G401.6 (cell line): ENCODE measurements around the gene POLG2.
"Not testable (repeated sequence)": the region's sequence is repeated elsewhere in the genome, so short reads cannot be mapped to it uniquely, and the experiment has no call there.

Source experiments
- FAIRE-seq: peaks from 2 replicates; lab custom pipeline; 2012; peaks lifted over from hg19 to GRCh38; lab: Jason Lieb, UNC

POLG2 gene

DNA sequence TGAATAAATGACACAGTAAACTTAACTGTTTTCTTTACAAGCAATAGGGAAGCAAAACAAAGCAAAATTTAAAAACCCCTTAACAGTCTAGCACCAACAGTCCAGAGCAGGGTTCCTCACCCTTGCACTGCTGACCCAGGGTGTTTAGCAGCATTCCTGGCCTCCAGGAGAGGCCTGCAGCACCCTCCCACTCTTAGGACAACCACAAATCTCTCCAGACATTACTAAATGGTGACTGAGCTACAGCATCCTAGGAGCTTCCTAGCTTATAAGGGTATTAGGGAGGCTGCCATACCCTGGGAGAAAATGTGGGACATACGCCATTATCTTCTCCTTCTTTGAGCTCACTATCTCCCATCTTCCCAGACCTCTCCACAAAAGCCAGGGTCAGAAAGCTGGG is 15.9 kb downstream of the POLG2 start:
- no peak for FAIRE-seq

DNA sequence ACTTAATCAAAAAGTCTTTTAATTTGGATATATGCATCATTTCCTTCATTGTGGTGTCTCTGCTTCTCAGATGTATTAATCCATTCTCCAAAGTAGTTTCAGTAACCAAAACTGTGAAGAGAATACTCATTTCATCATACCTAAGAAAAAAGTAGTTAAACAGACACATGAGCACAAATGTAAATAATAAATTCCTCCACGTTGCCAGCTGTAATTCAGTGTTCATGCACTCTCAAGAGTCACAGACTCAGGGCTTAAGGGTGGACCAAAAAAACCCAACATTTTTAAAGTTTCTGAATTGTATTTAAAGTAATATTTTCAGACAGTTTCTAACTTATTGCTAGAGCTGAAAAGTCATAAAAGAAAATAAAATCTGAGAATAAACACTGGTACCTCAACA is 19.0 kb downstream of the POLG2 start:
- FAIRE-seq = no peak

DNA sequence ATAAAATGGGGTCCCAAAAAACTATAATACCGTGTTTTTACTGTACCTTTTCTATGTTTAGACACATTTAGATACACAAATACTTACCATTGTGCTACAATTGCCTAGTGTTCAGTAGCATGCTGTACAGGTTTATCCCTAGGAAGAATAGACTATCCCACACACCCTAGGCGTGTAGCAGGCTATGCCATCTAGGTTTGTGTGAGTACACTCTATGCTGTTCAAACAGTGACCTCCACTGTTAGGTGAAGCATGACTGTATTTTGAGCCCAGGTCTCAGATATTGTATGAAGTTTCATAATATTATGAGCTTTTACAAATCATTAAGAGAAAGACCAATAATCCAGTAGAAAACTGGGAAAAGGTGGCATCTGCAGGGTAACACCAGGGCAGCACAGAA is 24.3 kb downstream of the POLG2 start:
- no peak for FAIRE-seq

DNA sequence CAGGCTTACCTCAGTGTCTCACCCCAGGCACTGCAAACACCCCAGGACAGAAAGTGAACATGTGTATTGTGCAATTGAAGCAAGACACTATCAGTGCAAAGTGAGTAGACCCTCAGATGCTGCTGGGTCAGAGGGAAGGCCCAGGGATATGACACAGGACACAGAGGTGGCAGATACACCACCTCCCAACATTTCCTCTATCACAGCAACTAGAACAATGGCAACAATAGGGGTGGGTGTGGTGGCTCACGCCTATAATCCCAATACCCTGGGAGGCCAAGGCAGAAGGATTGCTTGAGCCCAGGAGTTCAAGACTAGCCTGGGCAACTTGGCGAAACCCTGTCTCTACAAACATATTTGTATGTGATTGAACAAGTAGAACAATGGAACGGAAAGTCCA is 25.4 kb downstream of the POLG2 start:
- FAIRE-seq = no peak

DNA sequence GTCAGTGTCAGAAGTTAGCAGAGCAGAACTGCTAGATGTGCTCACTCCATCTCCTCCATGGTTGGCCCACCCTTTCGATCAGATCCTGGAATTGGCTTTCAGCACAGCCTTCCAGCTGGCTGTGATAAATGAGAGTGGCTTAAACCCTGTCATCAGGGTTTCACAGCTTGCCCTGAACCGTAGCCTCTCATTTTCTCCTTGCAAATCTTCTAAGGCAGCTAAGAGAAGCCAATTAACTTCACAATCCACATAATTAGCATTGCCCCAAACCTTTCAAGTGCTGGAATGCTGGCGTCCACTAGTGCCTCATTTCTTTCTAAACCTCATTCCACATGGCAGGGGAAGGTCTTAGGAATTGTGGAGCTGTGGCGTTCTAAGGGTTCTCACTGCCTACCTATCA is 26.2 kb downstream of the POLG2 start:
- FAIRE-seq = no peak

DNA sequence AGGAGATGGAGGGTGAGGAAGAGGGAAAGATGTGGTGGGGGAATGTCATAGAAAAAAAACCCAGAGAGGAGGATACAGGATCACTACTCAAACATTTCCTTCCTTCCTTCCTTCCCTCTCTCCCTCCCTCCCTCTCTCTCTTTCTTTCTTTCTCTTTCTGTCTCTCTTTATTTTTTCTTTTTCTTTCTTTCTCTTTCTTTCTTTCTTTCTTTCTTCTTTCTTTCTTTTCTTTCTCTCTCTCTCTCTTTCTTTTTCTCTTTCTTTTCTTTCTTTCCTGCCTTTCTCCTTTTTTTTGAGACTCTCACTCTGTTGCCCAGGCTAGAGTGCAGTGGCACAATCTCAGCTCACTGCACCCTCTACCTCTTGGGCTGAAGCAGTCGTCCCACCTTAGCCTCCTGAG is 30.0 kb downstream of the POLG2 start:
- not testable (repeated sequence) for FAIRE-seq

DNA sequence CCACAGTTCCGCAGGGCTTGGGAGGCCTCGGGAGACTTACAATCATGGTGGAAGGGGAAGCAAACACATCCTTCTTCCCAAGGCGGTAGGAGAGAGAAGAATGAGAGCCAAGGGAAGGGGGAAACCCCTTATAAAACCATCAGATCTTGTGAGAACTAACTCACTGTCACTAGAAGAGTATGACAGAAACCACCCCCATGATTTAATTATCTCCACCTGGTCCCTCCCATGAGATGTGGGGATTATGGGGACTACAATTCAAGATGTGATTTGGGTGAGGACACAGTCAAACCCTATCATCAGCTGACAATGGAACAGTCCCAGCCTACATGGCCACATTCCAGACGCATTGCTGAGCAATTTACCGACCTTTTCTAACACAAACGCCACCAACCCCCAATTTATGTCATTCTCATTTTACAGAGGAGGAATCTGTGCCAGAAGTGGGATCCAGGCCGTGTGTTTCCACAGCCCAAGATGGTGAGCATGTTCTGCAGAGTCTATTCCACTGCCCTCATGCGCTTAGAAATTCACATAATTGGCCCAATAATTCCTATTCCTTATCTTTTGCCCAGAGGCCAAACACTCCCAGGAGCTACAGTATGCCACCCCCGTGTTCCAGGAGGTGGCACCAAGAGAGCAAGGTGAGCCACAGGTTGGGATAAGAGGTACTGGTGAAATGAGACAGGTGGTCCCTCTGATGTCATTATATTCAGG is 30.7 kb downstream of the POLG2 start:
- FAIRE-seq = no peak

DNA sequence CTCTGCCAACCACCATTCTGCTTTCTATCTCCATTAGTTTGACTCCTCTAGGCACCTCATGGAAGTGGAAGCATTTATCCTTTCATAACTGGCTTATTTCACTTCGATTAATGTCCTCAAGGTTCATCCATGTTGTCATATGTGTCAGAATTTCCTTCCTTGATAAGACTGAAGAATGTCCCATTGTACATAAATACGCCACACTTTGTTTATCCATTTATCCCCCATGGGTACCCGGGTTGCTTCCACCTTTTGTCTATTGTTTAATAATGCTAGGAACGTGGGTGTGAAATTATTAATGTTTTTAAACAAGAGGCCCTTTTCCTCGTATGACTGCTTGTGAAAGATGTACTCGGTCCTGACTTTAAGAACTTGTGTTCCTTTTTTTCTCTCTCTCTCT is 35.1 kb downstream of the POLG2 start:
- FAIRE-seq = no peak

DNA sequence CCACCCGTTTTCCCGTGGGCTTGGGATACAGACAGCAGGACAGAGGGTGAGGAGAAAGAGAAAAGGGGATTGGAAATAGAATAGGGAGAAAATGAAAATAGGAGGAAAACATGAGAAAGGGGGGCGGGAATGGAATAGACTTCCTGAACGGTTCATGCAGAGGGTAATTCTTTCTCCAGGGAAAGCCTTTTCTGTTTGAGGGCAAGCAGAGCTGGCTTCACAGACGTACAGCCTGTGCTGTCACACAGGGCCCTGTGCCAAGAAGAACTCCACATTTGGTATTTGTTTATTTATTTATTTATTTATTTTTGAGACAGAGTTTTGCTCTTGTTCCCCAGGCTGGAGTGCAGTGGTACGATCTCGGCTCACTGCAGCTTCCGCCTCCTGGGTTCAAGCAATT is 35.9 kb downstream of the POLG2 start:
- FAIRE-seq = no peak

DNA sequence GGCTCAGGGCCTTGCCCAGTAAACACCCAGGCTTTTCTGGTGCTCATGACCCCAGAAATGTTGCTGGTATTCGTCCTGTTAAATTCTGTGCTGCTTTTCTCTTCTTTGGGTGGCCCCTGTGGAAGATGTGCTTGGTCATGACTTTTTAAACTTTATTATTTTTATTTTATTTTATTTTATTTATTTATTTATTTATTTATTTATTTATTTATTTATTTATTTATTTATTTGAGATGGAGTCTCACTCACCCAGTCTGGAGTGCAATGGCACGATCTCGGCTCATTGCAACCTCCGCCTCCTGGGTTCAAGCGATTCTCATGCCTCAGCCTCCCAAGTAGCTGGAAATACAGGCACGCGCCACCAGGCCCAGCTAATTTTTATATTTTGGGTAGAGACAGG is 37.0 kb downstream of the POLG2 start:
- not testable (repeated sequence) for FAIRE-seq

DNA sequence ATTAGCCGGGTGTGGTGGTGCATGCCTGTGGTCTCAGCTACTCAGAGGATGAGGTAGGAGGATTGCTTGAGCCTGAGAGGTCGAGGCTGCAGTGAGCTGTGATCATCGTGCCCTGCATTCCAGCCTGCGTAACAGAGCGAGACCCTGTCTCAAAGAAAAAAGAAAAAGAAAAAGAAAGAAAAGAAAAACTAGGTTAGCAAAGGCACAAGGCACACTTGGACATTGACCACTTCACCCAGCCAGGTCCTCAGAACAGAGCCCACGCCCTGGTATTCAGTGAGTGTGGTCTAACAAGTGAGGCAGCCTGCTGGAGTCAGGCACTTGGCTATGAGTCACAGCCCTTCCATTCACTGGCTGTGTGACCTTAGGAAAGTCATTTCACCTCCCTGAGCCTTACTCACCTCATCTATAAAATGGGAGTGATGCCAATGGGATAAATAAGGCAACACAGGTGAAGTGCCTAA is 37.5 kb downstream of the POLG2 start:
- no peak for FAIRE-seq

DNA sequence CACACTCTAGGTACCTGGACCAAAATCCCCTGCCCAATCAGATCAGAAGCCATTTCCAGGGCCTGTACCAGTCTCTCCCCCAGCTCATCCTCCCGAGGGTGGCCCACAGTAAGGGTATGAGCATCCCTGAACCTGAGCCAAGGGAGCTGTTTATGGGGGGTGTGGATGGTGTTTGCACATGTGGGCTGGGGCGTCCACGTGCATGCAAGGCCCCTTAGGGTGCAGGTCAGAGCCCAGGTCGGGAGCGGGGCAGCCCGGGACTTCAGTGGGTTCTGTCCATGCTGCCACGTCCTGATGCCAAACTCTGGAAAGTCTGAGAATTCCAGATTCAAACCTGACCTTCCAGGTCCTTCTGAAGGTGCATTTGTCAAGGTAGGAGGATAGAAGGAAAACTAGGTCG is 38.1 kb downstream of the POLG2 start:
- FAIRE-seq = no peak

DNA sequence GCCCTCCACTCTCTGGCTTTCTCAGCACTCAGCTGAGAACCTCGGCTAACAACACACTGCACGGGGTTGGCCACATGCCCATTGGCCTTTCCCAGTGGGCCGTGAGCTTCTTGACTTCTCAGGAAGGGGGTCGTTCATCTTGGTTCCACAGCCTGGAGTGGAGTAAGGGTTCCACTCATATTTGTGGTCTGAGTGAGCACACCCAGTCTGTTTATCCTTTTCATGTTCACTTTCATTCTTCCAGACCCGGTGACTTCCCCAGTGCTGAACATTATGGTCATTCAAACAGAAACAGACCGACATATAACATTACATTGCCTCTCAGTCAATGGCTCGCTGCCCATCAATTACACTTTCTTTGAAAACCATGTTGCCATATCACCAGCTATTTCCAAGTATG is 39.7 kb downstream of the POLG2 start:
- no peak for FAIRE-seq

DNA sequence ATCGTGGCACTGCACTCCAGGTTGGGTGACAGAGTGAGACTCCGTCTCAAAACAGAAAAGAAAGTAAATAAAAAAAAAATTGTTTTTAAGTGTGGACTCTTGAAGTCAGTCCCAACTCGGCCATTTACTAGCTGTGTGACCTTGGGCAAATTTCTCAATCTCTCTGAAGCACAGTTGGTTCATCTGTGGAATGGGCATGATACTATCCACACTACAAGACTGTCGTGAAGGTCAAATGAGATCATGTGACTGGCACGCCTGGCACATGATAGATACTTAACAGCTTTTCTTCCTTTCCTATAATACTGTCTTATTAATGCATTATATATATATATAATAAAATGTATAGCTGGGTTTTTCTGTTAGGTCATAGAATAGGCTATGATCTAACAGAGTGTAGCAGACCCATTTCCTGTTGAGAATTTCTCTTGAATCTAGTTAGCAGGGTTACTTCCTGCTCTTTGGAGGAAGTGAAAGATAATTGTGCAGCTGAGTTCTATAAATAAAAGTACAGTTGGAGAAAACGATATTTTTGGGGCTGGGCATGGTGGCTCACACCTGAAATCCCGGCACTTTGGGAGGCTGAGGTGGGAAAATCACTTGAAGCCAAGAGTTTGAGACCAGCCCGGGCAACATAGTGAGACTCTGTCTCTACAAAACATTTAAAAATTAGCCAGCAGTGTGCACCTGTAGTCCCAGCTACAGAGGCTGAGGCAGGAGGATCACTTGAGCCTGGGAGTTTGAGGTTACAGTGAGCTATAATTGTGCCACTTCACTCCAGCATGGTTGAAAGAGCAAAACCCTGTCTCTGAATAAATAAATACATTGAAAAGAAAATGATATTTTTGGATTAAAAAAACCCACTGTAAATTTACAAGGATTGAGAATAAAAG is 40.6 kb downstream of the POLG2 start:
- FAIRE-seq = no peak

DNA sequence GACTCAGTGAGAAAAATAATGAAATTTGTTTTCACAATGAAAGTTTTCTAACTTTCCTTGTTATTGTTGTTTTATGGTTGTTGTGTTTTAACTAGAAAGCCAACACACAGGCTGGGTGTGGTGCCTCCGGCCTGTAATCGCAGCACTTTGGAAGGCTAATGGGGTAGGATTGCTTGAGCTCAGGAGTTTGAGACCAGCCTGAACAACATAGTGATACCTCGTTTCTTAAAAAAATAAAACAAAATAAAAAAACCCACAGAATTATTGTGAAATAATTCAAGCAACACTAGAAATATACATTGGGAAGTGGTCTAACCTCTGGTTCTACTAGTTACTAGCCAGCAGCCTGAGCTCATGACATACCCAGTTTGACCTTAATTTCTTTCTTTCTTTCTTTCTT is 47.3 kb downstream of the POLG2 start:
- FAIRE-seq = no peak

DNA sequence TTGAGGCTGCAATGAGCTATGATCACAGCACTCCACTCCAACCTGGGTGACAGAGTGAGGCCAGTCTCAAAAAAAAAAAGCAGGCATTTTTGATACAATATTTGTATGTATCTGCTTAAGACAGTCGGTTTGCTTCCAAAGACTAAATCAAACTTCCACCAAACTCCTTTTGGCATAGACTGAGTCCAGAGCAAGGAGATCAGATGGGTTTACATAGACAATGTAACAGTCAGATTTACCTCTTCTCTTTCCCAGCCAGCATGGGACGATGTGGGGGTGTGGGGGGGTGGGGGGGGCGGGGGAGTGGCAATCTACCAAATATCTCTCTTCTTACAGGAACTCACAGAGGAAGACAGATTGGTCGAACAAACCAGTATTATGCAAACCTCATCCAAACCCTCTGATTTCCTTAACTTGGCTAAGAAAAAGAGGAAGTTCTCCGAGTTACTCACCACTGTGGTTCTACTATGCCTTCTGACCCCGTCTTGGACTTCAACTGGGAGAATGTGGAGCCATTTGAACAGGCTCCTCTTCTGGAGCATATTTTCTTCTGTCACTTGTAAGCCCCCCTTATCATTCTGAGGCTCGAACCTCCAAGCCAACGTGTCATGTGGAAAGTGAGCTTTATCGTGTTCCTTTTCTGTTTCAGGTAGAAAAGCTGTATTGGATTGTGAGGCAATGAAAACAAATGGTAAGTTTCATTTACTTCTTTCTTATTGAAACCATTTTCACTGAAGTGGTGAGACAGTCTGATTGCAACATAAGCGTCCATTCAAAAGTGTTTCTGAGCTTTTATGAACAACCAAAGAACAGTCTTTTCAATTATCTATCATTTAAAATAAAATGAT is 48.0 kb downstream of the POLG2 start, which contains the start of gene MILR1:
Gene MILR1, plus strand, starts transcription at position 451 of the 848 bp plus-strand sequence. Its CDS starts 54 bp downstream, at position 505.
- no peak for FAIRE-seq

DNA sequence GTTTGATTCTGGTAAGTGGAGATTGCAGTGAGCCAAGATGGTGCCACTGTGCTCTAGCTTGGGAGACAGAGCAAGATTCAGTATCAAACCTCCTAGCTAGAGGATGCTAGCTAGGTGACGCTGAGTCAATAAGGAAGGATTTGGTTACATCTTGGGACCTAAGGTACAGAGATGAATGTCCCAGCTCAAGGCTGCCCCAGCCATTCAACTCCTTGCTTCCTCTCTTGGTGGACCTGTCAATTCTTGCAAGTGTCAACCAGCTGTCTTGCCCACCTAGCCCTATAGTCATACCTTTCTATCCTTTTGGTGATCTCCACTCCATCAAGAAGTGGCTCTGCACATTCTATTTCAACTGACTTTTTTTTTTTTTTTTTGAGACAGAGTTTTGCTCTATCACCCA is 49.3 kb downstream of the POLG2 start:
- no peak for FAIRE-seq

DNA sequence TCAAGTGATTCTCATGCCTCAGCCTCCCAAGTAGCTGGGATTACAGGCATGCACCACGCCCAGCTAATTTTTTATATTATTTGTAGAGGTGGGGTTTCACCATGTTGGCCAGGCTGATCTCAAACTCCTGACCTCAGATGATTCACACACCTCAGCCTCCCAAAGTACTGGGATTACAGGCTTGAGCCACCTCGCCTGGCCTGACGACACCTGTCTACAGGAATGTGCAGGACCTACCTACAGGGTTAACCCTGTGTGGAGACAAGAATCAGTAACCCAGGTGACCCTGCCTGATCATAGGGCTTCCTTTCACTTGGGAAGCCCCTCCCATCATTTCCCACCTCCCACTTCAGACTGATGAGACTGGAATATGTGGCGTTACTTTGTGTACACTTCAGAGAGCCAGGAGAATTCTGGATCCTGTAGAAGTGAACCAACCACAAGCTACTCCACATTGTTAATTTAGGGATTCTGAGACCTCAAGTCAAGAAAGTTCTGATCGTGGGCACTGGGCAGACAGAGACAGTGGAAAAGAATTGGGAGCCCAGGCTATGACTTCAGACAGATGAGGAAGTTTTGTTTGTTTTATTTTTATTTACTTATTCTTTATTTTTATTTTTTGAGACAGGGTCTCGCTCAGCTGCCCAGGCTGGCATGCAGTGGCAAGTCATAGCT is 53.6 kb downstream of the POLG2 start:
- FAIRE-seq = no peak

DNA sequence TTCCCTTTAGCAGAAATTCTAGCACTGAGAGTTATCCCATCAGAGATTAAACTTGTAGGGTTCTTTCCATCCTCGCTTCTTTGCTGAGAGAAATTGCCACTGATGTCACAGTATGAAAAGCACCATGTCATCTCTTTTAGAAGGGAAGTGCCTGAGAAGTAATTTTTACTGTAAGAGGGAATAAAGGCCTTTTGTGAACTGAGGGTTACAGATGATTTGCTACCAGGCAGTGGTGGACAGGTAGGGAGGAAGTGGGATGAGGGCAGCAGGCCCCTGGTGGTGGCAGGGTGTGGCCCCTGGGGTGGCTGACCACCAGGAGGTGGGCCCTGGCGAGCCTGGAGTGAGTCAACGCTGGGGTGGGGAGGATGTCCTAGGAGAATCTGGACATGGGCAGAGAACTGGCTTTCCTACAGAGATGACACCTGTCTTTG is 54.3 kb downstream of the POLG2 start:
- FAIRE-seq = no peak

DNA sequence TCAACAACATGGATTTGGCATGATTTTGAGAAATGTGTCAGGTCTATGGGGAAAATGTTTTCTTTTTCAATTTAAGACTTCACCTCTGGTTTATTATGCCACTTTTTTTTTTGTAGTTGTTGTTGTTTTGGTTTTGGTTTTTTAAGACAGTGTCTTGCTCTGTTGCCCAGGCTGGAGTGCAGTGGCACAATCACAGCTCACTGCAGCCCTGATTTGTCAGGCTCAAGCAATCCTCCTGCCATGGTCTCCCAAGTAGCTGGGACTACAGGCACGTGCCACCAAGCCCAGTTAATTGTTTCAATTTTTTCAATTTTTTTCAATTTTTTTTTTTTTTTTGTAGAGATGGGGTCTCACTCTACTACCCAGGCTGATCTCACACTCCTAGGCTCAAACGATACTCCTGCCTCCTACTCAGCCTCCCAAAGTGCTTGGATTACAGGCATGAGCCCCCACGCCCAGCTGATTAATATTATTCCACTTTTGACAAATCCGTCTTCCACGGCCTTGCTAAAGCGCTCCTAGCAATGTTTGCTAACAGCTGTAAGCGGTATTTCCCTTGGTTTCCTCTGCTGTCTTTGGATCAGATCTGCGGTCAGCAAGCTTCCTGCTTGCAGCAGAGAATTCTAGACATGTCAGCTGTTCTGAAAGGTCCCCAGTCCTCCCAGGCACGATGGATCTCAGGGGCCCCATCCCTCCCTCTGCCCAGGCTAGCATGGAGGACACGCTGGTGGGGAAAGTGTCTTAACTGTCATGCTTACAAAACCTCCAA is 54.9 kb downstream of the POLG2 start:
- FAIRE-seq = no peak

DNA sequence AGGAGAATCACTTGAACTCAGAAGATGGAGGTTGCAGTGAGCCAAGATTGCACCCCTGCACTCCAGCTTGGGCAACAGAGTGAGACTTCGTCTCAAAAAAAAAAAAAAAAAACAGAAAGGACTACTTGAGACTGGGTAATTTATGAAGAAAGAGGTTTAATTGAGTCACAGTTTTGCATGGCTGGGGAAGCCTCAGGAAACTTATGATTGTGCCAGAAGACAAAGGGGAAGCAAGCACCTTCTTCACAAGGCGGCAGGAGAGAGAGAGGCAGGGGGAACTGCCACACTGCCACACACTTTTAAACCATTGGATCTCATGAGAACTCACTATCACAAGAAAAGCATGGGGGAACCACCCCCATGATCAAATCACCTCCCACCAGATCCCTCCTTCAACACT is 56.9 kb downstream of the POLG2 start:
- FAIRE-seq = no peak
